ENCODE data around the gene PCDH15. TPM values are rescaled to one million over a fixed set of nuclear protein-coding genes. Genes with fewer than 3 reads are reported as not detected.

The PCDH15 gene
- total RNA-seq, 3 donors from 2014 or later (not counting 1 experiment from before 2014, with no cell fraction given) = not detected

DNA sequence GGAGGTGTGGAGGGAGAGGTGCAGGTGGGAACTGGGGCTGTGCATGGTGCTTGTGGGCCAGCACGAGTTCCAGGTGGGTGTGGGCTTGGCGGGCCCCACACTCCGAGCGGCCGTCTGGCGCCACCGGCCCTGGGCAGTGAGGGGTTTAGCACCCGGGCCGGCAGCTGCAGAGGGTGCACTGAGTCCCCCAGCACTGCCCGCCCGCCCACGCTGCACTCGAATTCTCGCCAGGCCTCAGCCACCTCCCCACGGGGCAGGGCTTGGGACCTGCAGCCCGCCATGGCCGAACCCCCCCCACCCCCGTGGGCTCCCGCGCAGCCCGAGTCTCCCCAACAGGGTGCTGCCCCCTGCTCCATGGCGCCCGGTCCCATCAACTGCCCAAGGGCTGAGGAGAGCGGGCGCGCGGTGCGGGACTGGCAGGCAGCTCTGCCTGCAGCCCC is 810.2 kb downstream of the PCDH15 start:
- H3K27ac Mint-ChIP-seq = no peak overlapping the region
- Histone ChIP-seq H3K27ac (ENCODE audit: low read length) (no peak overlapping the region), H3K36me3 (ENCODE audit: control insufficient read depth, insufficient read depth, low read length) (no peaks in the 10 kb centered on the region), H3K27me3 (ENCODE audit: control insufficient read depth, insufficient read depth, low read length) (no peaks in the 10 kb centered on the region), H3K9me3 (ENCODE audit: control insufficient read depth, insufficient read depth, low read length) (no peaks in the 10 kb centered on the region), H3K4me1 (ENCODE audit: control insufficient read depth, insufficient read depth, low read length) (no peaks in the 10 kb centered on the region), H3K4me3 (ENCODE audit: low read length) (no peak overlapping the region)
- TF ChIP-seq, protein P1, sequence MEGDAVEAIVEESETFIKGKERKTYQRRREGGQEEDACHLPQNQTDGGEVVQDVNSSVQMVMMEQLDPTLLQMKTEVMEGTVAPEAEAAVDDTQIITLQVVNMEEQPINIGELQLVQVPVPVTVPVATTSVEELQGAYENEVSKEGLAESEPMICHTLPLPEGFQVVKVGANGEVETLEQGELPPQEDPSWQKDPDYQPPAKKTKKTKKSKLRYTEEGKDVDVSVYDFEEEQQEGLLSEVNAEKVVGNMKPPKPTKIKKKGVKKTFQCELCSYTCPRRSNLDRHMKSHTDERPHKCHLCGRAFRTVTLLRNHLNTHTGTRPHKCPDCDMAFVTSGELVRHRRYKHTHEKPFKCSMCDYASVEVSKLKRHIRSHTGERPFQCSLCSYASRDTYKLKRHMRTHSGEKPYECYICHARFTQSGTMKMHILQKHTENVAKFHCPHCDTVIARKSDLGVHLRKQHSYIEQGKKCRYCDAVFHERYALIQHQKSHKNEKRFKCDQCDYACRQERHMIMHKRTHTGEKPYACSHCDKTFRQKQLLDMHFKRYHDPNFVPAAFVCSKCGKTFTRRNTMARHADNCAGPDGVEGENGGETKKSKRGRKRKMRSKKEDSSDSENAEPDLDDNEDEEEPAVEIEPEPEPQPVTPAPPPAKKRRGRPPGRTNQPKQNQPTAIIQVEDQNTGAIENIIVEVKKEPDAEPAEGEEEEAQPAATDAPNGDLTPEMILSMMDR (IDR thresholded peaks at IDR 0.05) = no peak
- H3K9me3 Mint-ChIP-seq = peaks cover 5 to 14% of the 10 kb centered on the region in 2 donors
- intact Hi-C loops (cut with micrococcal nuclease) = no loop called here
- DNase-seq (no peak), ATAC-seq (no peak)
- 92% methylated on average over 28 of the region's 28 CpGs for WGBS (ENCODE audit: insufficient coverage)
- no peak overlapping the region for H3K4me3 Mint-ChIP-seq
- H3K27me3 Mint-ChIP-seq (ENCODE audit: low read depth in 2 of 2) = no peaks in the 10 kb centered on the region
- no peaks in the 10 kb centered on the region for H3K4me1 Mint-ChIP-seq
- no peaks in the 10 kb centered on the region for H3K36me3 Mint-ChIP-seq

DNA sequence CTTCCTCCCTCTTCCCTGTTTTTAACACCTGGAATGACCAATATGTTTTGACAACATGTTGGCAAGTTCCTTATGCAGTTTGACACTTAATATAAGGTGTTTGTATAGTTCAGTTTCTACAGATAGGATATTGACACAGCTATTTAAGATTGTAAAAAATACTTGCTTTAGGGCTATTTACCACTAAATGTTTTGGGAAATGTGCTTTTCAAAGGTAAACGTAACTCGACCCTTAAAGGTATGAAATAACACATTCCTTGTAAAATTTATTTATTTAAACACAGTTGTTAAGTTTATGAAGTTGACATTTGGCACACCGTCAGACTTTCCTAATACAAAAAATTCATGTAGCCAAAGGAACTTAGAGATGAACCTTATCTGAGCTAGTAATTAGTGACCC is 817.6 kb downstream of the PCDH15 start:
- intact Hi-C loops (cut with micrococcal nuclease) = no loop called here
- H3K36me3 Mint-ChIP-seq = no peaks in the 10 kb centered on the region
- peaks cover 14 to 20% of the 10 kb centered on the region in 2 donors for H3K9me3 Mint-ChIP-seq
- H3K27ac Mint-ChIP-seq = no peak overlapping the region
- Histone ChIP-seq H3K4me3 (ENCODE audit: low read length) (no peak overlapping the region), H3K27ac (ENCODE audit: low read length) (no peak overlapping the region), H3K27me3 (ENCODE audit: control insufficient read depth, insufficient read depth, low read length) (no peaks in the 10 kb centered on the region), H3K36me3 (ENCODE audit: control insufficient read depth, insufficient read depth, low read length) (no peaks in the 10 kb centered on the region), H3K4me1 (ENCODE audit: control insufficient read depth, insufficient read depth, low read length) (no peaks in the 10 kb centered on the region), H3K9me3 (ENCODE audit: control insufficient read depth, insufficient read depth, low read length) (peaks cover 3% of the 10 kb centered on the region)
- H3K4me1 Mint-ChIP-seq = no peaks in the 10 kb centered on the region
- H3K4me3 Mint-ChIP-seq = no peak overlapping the region
- DNase-seq = no peak
- no peak for ATAC-seq
- 100% methylated on average over 1 of the region's 3 CpGs for WGBS (ENCODE audit: insufficient coverage)
- no peaks in the 10 kb centered on the region for H3K27me3 Mint-ChIP-seq (ENCODE audit: low read depth in 2 of 2)
- TF ChIP-seq, protein P1 (IDR thresholded peaks at IDR 0.05) = no peak

DNA sequence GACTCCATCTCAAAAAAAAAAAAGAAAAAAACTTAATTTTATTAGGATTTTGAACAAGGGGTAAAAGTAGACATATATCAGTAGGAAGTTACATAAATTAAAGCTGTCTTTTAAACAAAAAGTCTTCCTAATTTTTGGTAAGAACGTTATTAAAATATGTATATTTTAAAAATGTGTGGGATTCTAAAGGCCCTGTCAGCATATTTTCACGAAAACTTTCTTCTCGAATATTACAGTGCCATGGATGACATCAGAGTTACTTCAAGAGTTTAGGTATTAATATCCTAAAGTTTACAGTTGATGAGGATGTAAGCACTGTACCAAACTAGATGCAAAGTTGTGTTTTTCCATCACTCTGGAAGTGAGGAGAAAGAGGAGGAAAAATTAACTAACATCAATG is 820.8 kb downstream of the PCDH15 start:
- no peaks in the 10 kb centered on the region for H3K36me3 Mint-ChIP-seq
- TF ChIP-seq, protein P1 (IDR thresholded peaks at IDR 0.05) = no peak
- H3K9me3 ChIP-seq (ENCODE audit: control insufficient read depth, insufficient read depth, low read length) = peaks cover 8% of the 10 kb centered on the region
- WGBS (ENCODE audit: insufficient coverage) = 75% methylated on average over 3 of the region's 3 CpGs
- H3K9me3 Mint-ChIP-seq = peaks cover 18 to 23% of the 10 kb centered on the region in 2 donors
- no peak overlapping the region for H3K4me3 Mint-ChIP-seq
- intact Hi-C loops (cut with micrococcal nuclease) = no loop called here
- H3K36me3 ChIP-seq (ENCODE audit: control insufficient read depth, insufficient read depth, low read length) = no peaks in the 10 kb centered on the region
- no peak overlapping the region for H3K27ac ChIP-seq (ENCODE audit: low read length)
- H3K27ac Mint-ChIP-seq = no peak overlapping the region
- no peaks in the 10 kb centered on the region for H3K27me3 ChIP-seq (ENCODE audit: control insufficient read depth, insufficient read depth, low read length)
- DNase-seq = no peak
- no peaks in the 10 kb centered on the region for H3K4me1 Mint-ChIP-seq
- ATAC-seq = no peak
- H3K4me1 ChIP-seq (ENCODE audit: control insufficient read depth, insufficient read depth, low read length) = no peaks in the 10 kb centered on the region
- no peak overlapping the region for H3K4me3 ChIP-seq (ENCODE audit: low read length)
- no peaks in the 10 kb centered on the region for H3K27me3 Mint-ChIP-seq (ENCODE audit: low read depth in 2 of 2)

DNA sequence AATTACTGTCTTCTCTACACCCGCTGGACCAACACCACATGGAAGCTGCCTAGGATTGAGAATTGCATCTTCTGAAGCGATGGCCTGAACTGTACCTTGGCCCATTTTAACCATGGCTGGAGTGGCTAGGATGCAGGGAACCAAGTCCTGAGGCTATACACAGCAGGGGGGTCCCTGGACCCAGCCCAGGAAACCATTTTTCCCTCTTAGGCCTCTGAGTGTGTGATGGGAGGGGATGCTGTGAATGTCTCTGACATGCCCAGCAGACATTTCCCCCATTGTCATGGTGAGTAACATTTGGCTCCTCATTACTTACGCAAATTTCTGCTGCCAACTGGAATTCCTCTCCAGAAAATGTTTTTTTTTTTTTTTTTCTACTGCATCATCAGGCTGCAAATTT is 822.7 kb downstream of the PCDH15 start:
- Histone ChIP-seq H3K4me3 (ENCODE audit: low read length) (no peak overlapping the region), H3K36me3 (ENCODE audit: control insufficient read depth, insufficient read depth, low read length) (no peaks in the 10 kb centered on the region), H3K27ac (ENCODE audit: low read length) (no peak overlapping the region), H3K9me3 (ENCODE audit: control insufficient read depth, insufficient read depth, low read length) (peaks cover 8% of the 10 kb centered on the region), H3K27me3 (ENCODE audit: control insufficient read depth, insufficient read depth, low read length) (no peaks in the 10 kb centered on the region), H3K4me1 (ENCODE audit: control insufficient read depth, insufficient read depth, low read length) (no peaks in the 10 kb centered on the region)
- no peaks in the 10 kb centered on the region for H3K4me1 Mint-ChIP-seq
- H3K9me3 Mint-ChIP-seq = peaks cover 14 to 21% of the 10 kb centered on the region in 2 donors
- intact Hi-C loops (cut with micrococcal nuclease) = no loop called here
- TF ChIP-seq, protein P1 (IDR thresholded peaks at IDR 0.05) = no peak
- WGBS (ENCODE audit: insufficient coverage) = 87% methylated on average over 3 of the region's 3 CpGs
- H3K27ac Mint-ChIP-seq = no peak overlapping the region
- no peak for ATAC-seq
- H3K36me3 Mint-ChIP-seq = no peaks in the 10 kb centered on the region
- no peak for DNase-seq
- no peaks in the 10 kb centered on the region for H3K27me3 Mint-ChIP-seq (ENCODE audit: low read depth in 2 of 2)
- H3K4me3 Mint-ChIP-seq = no peak overlapping the region

Measured in natural killer cell (primary cell).